GM21423 (cell line): Measurements from ENCODE around the gene EYA3.

Experiments
- ATAC-seq: cut with Tn5 transposase; IDR thresholded peaks from one replicate; pipeline ENCODE4 v1.9.1; 2021; ENCODE audit warnings: mild to moderate bottlenecking, moderate library complexity; ENCODE audit not compliant: unreplicated experiment

The EYA3 gene

GRCh38 chr1:27973771-27974416, 114.5 kb downstream of the EYA3 start:
- no peak for ATAC-seq

GRCh38 chr1:27972141-27972540, 116.3 kb downstream of the EYA3 start:
- no peak for ATAC-seq

DNA sequence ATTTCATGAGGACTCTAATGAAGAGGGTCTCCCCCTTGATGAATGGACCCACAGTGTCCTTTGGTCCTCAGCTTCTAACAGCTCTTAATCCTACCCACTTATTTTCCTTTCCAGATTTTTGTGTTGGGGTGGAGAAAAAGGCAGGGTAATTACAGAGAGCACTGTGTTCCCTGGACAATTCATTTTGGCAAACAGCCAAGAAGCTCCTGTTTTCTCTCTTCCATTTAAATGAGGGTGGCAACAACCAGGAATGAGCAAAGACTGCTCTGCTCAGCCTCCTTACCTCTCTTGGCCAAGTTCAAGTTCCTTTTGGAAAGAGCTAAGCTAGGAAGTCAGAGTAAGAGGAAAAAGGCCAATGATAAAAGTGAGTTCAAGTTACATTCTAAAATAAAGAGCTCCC, 116.7 kb downstream of the EYA3 start:
- ATAC-seq, result no peak

DNA sequence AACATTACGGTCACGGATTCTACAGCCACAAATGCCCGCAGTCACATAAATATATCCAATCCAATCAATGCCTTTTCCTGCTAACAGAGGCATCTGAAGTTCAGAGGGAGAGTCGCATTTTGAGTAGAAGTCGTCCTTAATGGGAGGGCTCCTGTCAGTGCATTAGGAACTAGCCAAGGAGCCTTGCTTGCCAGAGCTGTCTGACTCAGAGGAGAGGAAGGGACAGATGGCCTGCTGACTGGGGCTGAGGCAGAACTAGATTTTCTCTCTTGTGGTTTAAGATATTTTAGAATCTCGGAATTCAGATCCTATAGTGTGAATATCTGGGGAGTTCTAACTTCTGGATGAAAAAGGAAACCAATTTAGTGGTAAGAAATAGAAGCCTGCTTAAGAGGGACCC, 118.0 kb downstream of the EYA3 start:
- ATAC-seq, result no peak

DNA sequence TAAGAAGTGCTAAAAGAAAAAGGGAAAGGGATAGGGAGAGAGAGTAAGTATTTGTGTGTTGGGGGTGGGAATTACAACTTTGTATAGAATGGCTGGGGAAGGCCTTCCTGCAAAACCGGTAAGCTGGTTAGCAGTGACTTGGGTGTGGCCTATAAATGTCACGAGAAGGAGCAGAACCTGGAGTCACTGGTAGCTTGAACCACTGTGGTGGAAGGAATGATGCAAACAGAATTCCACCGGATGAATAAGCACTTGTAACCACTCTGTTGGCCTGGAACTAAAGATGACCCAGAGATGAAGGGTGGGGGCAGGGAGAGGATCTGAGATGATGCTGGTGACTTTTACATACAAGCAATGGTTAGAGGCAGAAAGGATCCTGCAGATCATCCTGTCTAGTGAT, 119.7 kb downstream of the EYA3 start:
- ATAC-seq, result no peak

- ATAC-seq, result no peak
These were observed 120.4 kb downstream of the EYA3 start for GRCh38 chr1:27967884-27968466.

GRCh38 chr1:27967106-27967883, 121.1 kb downstream of the EYA3 start:
- no peak for ATAC-seq

DNA sequence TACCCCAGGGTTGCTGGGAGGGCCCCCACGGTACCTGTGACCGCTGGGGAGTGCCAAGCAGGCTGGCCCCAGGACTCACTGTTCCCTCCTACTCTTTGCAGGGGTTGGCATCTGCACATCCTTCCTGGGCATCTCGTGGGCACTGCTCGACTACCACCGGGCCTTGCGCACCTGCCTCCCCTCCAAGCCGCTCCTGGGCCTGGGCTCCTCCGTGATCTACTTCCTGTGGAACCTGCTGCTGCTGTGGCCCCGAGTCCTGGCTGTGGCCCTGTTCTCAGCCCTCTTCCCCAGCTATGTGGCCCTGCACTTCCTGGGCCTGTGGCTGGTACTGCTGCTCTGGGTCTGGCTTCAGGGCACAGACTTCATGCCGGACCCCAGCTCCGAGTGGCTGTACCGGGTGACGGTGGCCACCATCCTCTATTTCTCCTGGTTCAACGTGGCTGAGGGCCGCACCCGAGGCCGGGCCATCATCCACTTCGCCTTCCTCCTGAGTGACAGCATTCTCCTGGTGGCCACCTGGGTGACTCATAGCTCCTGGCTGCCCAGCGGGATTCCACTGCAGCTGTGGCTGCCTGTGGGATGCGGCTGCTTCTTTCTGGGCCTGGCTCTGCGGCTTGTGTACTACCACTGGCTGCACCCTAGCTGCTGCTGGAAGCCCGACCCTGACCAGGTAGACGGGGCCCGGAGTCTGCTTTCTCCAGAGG, 121.9 kb downstream of the EYA3 start:
- ATAC-seq, result no peak

GRCh38 chr1:27963393-27963792, 125.0 kb downstream of the EYA3 start:
- ATAC-seq, result no peak

- ATAC-seq, result no peak
These were observed 126.7 kb downstream of the EYA3 start for GRCh38 chr1:27961646-27962221.

- ATAC-seq, result no peak
These were observed 127.4 kb downstream of the EYA3 start for GRCh38 chr1:27960762-27961645.

DNA sequence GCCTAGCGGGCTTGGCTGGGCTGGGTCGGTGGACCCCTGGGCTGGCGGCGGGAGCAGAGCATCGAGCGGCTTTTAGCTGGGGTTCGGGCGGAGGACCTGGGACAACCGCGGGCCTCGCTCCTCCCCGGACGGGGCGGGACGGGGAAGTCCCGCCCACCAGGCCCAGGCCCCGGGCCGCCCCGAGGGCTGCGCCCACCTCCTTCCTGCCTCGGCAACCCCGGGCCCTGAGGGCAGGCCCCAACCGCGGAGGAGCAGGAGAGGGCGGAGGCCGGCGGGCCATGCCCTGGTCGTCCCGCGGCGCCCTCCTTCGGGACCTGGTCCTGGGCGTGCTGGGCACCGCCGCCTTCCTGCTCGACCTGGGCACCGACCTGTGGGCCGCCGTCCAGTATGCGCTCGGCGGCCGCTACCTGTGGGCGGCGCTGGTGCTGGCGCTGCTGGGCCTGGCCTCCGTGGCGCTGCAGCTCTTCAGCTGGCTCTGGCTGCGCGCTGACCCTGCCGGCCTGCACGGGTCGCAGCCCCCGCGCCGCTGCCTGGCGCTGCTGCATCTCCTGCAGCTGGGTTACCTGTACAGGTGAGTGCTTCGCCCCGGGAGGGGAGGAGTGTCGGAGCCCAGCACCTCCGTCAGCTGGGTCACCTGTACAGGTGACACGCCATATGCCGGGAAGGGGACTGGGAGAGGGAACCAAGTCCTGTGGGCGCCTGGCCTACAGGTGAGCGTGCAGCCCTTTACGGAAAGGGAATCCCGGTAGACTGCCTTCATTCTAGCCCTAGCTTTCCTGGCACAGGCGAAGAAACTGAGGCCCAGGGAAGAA, 128.4 kb downstream of the EYA3 start, which contains the start of gene XKR8:
XKR8 (plus strand) TSS at position 182 of the 812 bp plus-strand sequence; CDS start at position 279, 97 bp downstream.
- ATAC-seq, result peak; percentile 85

GRCh38 chr1:27958513-27958912, 129.9 kb downstream of the EYA3 start:
- no peak for ATAC-seq

GRCh38 chr1:27957655-27958054, 130.8 kb downstream of the EYA3 start:
- ATAC-seq, result no peak

DNA sequence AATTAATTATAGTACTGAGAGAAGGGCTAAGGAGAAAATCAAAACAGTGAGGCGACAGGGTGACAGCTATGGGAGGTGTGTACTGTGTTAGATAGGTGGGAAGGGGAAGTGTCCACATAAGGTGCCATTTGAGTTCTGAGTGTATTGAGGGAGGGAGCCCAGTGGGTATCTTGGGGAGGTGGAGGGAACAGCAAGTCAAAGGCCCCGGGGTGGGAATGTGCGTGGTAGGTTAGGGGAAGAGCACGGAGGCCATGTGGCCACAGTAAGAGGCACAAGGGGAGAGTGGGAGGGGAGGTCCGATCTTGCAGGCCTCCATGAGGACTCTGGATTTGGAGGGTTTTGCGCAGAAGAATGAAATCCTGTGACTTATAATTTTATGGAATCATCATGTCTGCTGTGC, 131.6 kb downstream of the EYA3 start:
- no peak for ATAC-seq

GRCh38 chr1:27955076-27955475, 133.3 kb downstream of the EYA3 start:
- no peak for ATAC-seq

DNA sequence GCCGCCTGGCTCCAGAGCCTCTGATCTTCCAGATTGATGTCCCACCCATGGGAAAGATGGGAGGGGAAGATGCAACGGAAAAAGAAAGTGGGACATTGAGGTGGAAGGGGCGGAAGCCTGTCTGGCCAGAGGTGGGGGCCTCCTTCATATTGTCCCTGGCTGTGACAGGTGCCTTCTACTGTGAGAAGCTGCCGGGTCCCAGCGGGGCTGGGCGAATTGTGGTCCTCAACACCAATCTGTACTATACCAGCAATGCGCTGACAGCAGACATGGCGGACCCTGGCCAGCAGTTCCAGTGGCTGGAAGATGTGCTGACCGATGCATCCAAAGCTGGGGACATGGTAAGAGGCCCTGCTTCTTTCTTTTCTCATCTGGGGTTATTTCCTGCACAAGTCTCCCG, 134.2 kb downstream of the EYA3 start:
- ATAC-seq, result no peak

GRCh38 chr1:27952147-27952546, 136.3 kb downstream of the EYA3 start:
- no peak for ATAC-seq

DNA sequence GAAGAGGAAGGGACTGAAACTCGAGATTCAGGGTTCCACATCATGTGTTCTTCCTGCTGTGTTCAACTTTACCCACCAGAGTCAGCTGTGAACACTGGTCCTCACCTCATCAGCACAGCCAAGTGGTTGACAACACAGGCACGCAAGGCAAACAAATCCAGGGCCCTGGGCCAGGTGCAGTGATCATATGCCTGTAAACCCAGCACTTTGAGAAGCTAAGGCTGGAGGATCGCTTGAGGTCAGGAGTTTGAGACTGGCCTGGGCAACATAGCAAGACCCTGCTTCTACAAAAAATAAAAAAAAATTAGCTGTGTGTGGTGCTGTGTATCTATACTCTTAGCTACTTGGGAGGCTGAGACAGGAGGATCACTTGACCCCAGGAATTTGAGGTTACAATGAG, 137.0 kb downstream of the EYA3 start:
- ATAC-seq, result no peak
